MM.1S (cell line): ENCODE data around the gene TPX2.

ENCODE experiments used
- DNase-seq: peaks from one replicate; pipeline ENCODE4 v3.0.0-alpha.2; 2015
- H2AFZ ChIP-seq: fragments of 300-600 bp; sonication (generic); 2 replicates; pipeline ENCODE4 v1.6.0; 2016; ENCODE audit warnings: antibody characterized with exemption, low read length
- H3F3A ChIP-seq: fragments of 300-600 bp; sonication (generic); 2 replicates; pipeline ENCODE4 v1.6.1; 2016; ENCODE audit warnings: mild to moderate bottlenecking, antibody characterized with exemption, low read length, moderate library complexity, mixed read lengths; ENCODE audit not compliant: insufficient read depth
- H3K27ac ChIP-seq: fragments of 300-600 bp; sonication (generic); 2 replicates; pipeline ENCODE4 v1.5.1; 2016; ENCODE audit warnings: mild to moderate bottlenecking, low read length
- H3K27me3 ChIP-seq: fragments of 300-600 bp; sonication (generic); replicated peaks from 2 replicates; pipeline ENCODE4 v1.6.0; 2016; ENCODE audit warnings: low read length; ENCODE audit not compliant: insufficient read depth
- H3K36me3 ChIP-seq: fragments of 300-600 bp; sonication (generic); replicated peaks from 2 replicates; pipeline ENCODE4 v1.6.1; 2016; ENCODE audit warnings: mild to moderate bottlenecking, low read length, mixed read lengths; ENCODE audit not compliant: insufficient read depth
- H3K4me1 ChIP-seq: fragments of 300-600 bp; sonication (generic); 2 replicates; pipeline ENCODE4 v1.6.1; 2016; ENCODE audit warnings: low read length, mixed read lengths
- H3K4me2 ChIP-seq: fragments of 300-600 bp; sonication (generic); 2 replicates; pipeline ENCODE4 v1.6.0; 2016; ENCODE audit warnings: low read depth, low read length
- H3K4me3 ChIP-seq: fragments of 300-600 bp; sonication (generic); 2 replicates; pipeline ENCODE4 v1.5.1; 2016; ENCODE audit warnings: low read length, mixed read lengths
- H3K79me2 ChIP-seq: fragments of 300-600 bp; sonication (generic); 2 replicates; pipeline ENCODE4 v1.6.1; 2016; ENCODE audit warnings: mixed run types, low read length, mixed read lengths
- H3K9ac ChIP-seq: fragments of 300-600 bp; sonication (generic); 2 replicates; pipeline ENCODE4 v1.6.1; 2016; ENCODE audit warnings: low read length, mixed read lengths
- H3K9me2 ChIP-seq: fragments of 300-600 bp; sonication (generic); replicated peaks from 2 replicates; pipeline ENCODE4 v1.6.1; 2016; ENCODE audit warnings: mild to moderate bottlenecking, low read length, mixed read lengths; ENCODE audit not compliant: insufficient read depth
- H3K9me3 ChIP-seq: fragments of 300-600 bp; sonication (generic); replicated peaks from 2 replicates; pipeline ENCODE4 v1.6.1; 2016; ENCODE audit warnings: mild to moderate bottlenecking, low read length, mixed read lengths; ENCODE audit not compliant: insufficient read depth
- H4K20me1 ChIP-seq: fragments of 300-600 bp; sonication (generic); 2 replicates; pipeline ENCODE4 v1.6.1; 2016; ENCODE audit warnings: mild to moderate bottlenecking, low read length, moderate library complexity, mixed read lengths; ENCODE audit not compliant: insufficient read depth
- EZH2 ChIP-seq: fragments of 300-600 bp; sonication (generic); optimal IDR thresholded peaks from 2 replicates; pipeline ENCODE3; 2017; ENCODE audit warnings: low read depth, mild to moderate bottlenecking, antibody characterized with exemption, low read length, mixed read lengths
- EZH2phosphoT487 ChIP-seq: fragments of 300-600 bp; sonication (generic); IDR thresholded peaks from 2 replicates; pipeline ENCODE4 v1.6.1; 2018; ENCODE audit warnings: antibody characterized with exemption, low read length
- TF ChIP-seq, protein P1 (sequence below): fragments of 300-600 bp; sonication (generic); IDR thresholded peaks from 2 replicates; pipeline ENCODE4 v1.5.1; 2016; ENCODE audit warnings: antibody characterized with exemption, low read length, mixed read lengths

TPX2 gene

GRCh38 chr20:31790401-31790800 is 51.3 kb downstream of the TPX2 start:
- DNase-seq: no peak
- H2AFZ ChIP-seq: no peak overlapping the region
- H4K20me1 ChIP-seq: no peaks in the 10 kb centered on the region
- no peaks in the 10 kb centered on the region for H3K4me1 ChIP-seq
- no peak overlapping the region for H3K4me3 ChIP-seq
- peaks cover 24% of the 10 kb centered on the region; the same call in 1 of the 2 replicates for H3K36me3 ChIP-seq
- H3F3A ChIP-seq: no peaks in the 10 kb centered on the region
- TF ChIP-seq EZH2 (no peak), EZH2phosphoT487 (no peak)
- TF ChIP-seq, protein P1, sequence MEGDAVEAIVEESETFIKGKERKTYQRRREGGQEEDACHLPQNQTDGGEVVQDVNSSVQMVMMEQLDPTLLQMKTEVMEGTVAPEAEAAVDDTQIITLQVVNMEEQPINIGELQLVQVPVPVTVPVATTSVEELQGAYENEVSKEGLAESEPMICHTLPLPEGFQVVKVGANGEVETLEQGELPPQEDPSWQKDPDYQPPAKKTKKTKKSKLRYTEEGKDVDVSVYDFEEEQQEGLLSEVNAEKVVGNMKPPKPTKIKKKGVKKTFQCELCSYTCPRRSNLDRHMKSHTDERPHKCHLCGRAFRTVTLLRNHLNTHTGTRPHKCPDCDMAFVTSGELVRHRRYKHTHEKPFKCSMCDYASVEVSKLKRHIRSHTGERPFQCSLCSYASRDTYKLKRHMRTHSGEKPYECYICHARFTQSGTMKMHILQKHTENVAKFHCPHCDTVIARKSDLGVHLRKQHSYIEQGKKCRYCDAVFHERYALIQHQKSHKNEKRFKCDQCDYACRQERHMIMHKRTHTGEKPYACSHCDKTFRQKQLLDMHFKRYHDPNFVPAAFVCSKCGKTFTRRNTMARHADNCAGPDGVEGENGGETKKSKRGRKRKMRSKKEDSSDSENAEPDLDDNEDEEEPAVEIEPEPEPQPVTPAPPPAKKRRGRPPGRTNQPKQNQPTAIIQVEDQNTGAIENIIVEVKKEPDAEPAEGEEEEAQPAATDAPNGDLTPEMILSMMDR: no peak
- no peak overlapping the region for H3K27ac ChIP-seq
- H3K27me3 ChIP-seq: no peaks in the 10 kb centered on the region
- H3K79me2 ChIP-seq: 0 out of 2 replicates have a peak, but pooled peaks cover 6% of the 10 kb centered on the region
- no peak overlapping the region for H3K4me2 ChIP-seq
- H3K9ac ChIP-seq: no peak overlapping the region
- H3K9me3 ChIP-seq: no peaks in the 10 kb centered on the region
- H3K9me2 ChIP-seq: no peaks in the 10 kb centered on the region

DNA sequence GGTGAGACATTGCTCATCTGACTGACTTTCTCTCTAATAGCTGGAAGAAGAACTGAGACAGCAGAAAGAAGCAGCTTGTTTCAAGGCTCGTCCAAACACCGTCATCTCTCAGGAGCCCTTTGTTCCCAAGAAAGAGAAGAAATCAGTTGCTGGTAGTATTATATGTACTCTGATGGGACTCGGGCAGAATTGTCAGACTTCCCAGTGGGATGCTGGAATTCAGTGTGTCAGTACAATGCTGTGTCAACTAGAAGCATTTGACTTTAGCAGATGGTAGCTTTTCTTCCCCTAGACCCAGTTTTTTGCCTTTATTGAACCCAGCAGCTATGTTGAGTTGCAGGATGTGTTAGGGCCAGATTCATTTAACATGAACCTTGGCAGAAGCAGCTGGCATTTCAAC is 58.3 kb downstream of the TPX2 start:
- H3K9me2 ChIP-seq: no peaks in the 10 kb centered on the region
- TF ChIP-seq, protein P1: no peak
- TF ChIP-seq EZH2 (no peak), EZH2phosphoT487 (no peak)
- DNase-seq: no peak
- peaks cover 35% of the 10 kb centered on the region for H3K36me3 ChIP-seq
- H4K20me1 ChIP-seq: no peaks in the 10 kb centered on the region
- no peaks in the 10 kb centered on the region for H3K4me1 ChIP-seq
- H3K9ac ChIP-seq: no peak overlapping the region
- no peak overlapping the region for H3K27ac ChIP-seq
- H3K79me2 ChIP-seq: 0 out of 2 replicates have a peak, but pooled peaks cover 4% of the 10 kb centered on the region
- H3K4me3 ChIP-seq: no peak overlapping the region
- no peak overlapping the region for H3K4me2 ChIP-seq
- 0 out of 2 replicates have a peak, but pooled peaks cover 3% of the 10 kb centered on the region for H3F3A ChIP-seq
- no peak overlapping the region for H2AFZ ChIP-seq
- no peaks in the 10 kb centered on the region for H3K9me3 ChIP-seq
- no peaks in the 10 kb centered on the region for H3K27me3 ChIP-seq

DNA sequence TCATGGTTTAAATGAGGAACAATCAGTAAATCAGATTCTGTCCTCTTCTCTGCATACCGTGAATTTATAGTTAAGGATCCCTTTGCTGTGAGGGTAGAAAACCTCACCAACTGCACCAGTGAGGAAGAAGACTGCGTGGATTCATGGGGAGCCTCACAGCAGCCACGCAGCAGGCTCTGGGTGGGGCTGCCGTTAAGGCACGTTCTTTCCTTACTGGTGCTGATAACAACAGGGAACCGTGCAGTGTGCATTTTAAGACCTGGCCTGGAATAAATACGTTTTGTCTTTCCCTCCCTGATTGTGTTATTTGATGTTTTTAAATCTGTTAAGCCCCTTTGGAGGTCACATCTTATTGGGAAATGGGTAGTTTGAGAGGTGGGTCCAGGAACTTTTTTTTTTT is 62.4 kb downstream of the TPX2 start:
- H3K36me3 ChIP-seq: peaks cover 23% of the 10 kb centered on the region
- no peak for DNase-seq
- H3K9me3 ChIP-seq: no peaks in the 10 kb centered on the region
- H3K9ac ChIP-seq: no peak overlapping the region
- no peak overlapping the region for H3K4me3 ChIP-seq
- H3K4me2 ChIP-seq: no peak overlapping the region
- H3K27me3 ChIP-seq: no peaks in the 10 kb centered on the region
- no peaks in the 10 kb centered on the region for H3K9me2 ChIP-seq
- H3K27ac ChIP-seq: no peak overlapping the region
- no peak overlapping the region for H2AFZ ChIP-seq
- no peaks in the 10 kb centered on the region for H3F3A ChIP-seq
- H3K79me2 ChIP-seq: no peaks in the 10 kb centered on the region
- no peaks in the 10 kb centered on the region for H4K20me1 ChIP-seq
- no peaks in the 10 kb centered on the region for H3K4me1 ChIP-seq
- no peak for TF ChIP-seq EZH2
- TF ChIP-seq, protein P1: no peak
- no peak for TF ChIP-seq EZH2phosphoT487
